ENCODE data around the gene MSH4. TPM values are rescaled to one million over a fixed set of nuclear protein-coding genes. Genes with fewer than 3 reads are reported as not detected.

MSH4 gene
- 1.6 TPM for total RNA-seq

DNA sequence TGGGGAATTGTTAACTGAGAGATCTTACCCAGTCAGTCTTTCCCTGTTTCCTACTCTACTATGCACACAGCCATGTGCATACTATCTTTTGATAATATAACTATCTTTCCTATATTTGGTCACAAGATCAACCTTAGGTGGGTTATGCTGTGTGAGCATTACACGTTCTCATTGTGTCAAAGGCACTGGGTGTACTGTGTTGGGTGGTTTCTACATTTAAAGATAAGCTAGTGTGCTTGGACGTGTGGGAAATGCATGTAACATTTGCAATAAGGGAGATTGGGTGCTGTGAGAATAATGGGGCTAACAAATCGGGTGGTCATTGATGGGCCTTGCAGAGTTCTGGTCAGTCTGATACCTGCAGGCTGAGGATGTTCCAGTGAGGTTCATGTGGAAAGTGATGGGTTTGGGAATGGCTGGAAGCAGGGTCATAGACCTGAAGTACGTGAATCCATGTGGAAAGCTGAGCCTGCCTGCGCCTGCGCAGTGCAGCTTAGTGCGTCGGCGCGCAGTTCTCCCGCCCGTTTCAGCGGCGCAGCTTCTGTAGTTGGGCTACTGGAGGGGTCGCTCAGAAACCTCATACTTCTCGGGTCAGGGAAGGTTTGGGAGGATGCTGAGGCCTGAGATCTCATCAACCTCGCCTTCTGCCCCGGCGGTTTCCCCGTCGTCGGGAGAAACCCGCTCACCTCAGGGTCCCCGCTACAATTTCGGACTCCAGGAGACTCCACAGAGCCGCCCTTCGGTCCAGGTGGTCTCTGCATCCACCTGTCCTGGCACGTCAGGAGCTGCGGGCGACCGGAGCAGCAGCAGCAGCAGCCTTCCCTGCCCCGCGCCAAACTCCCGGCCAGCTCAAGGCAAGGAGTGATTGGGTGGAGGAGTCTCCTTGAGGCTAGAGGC lies at the start of gene MSH4:
Gene MSH4 (plus strand): TSS at position 507 of the 897 bp plus-strand sequence. CDS start 104 bp downstream, at position 611.

DNA sequence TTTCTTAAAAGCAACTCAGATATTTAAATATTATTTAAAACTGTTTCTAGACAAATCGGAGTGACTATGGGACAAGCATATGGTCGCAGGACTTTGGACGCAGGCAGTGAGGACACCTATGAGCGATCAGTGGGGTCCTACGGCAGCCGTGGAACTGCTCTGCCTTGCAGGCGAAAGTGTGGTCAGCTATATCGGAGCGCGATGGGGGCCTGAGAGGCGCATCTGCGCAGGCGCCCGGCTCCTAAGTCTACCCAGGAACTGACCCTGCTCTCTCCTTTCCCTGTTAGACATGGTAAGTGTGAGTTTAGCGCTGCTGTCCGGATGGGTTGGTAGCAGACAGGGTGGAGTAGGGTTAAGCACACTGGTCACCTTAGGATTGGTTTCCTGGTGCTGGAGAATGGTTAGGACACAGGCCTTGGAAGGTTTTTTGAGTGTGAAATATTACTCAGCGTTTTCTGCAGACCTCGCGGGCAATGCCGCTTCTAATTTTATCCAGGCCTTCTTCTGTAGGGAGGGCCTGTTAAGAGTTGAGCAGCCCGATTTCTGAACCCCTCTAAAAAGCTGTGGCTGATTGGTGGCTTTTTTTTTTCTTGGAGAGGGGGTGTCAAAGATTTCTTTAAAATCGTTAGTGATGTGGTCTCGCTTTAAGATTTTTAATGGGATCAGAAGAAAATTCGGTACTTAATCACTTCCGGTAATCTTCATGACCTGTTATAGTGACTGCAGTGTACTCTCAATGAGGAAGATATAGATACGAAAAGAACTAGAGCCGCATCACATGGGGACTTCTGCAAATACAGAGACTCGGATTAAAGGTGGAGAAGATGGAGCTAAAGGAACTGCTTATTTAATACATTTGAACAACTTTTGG lies 10.5 kb upstream of the MSH4 start, which contains the start of gene RABGGTB:
Gene RABGGTB (plus strand): TSS at position 274 of the 871 bp plus-strand sequence. CDS start 16 bp downstream, at position 290.

DNA sequence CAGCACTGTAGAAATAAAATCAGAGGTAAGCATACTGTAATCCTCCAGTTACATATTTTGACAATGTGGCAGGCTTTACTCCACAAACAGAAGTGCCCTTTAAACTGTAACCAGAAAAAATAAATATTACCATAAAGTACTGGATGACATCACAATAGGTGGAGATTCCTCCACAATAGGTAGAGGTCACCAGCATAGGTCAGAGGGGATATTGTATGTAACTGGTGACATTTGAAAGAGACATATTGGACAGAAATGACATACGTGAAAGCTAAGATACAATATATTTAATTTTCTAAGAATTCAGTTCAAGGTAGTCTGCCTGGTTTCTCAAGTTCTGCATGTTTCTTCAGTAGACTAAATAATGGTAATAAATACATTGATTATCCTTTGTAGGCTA lies 135.6 kb downstream of the MSH4 start, which contains the start of gene ASB17:
Gene ASB17 (minus strand): TSS at position 101 of the 400 bp plus-strand sequence. CDS start 113 bp downstream, outside the sequence.

Small RNA genes lying within 50 kb of the gene (small RNA-seq; reads per million reads assigned to genes)
- gene SNORD45A (not detected), gene SNORD45B (not detected), gene SNORD45C (not detected)

Other genes starting within 250 kb of the MSH4 start
- gene SLC44A5, start 185.8 kb upstream of the MSH4 start, total RNA-seq, result 47.5 TPM
- gene ACADM, start 72.2 kb upstream of the MSH4 start, total RNA-seq, result 73.1 TPM
- 71.0 TPM for gene RABGGTB, start 10.6 kb upstream of the MSH4 start, total RNA-seq
- gene ASB17, start 135.5 kb downstream of the MSH4 start, total RNA-seq, result not detected